Stomach (tissue), 4 donors: Measurements from ENCODE around the gene BIN1.

Experiments
- CTCF ChIP-seq, 7 experiments: fragments of 450-650 bp in 4 of 7; fragments of 200-600 bp in 3 of 7; sonication (generic) in 3 of 7; IDR thresholded peaks; one replicate each; pipeline ENCODE4 v1.5.1; 2016 to 2019; ENCODE audit warnings: antibody characterized with exemption in 7 of 7, control low read depth in 2 of 7, mild to moderate bottlenecking in 1 of 7
- POLR2AphosphoS5 ChIP-seq, 3 donors: sonication (generic); formaldehyde crosslinking; IDR thresholded peaks; one replicate each; pipeline ENCODE4 v1.6.1; 2016; ENCODE audit warnings: antibody characterized with exemption in 3 of 3

- TF ChIP-seq CTCF (IDR thresholded peaks at IDR 0.05) (no peak), POLR2AphosphoS5 (IDR thresholded peaks at IDR 0.05) (peak; percentile 63 to 91 (median 82))
Observed at GRCh38 chr2:127064642-127065250, 42.2 kb downstream of the BIN1 start.
